K562 (cell line): ENCODE results near the gene CACNA1S. TPM values are rescaled to one million over a fixed set of nuclear protein-coding genes. Genes with fewer than 3 reads are reported as not detected.

Experiments
- ARNT ChIP-seq, 2 experiments: fragments of 450-650 bp; IDR thresholded peaks; 2 replicates each; pipeline ENCODE4 v1.6.1; 2016; ENCODE audit warnings: mild to moderate bottlenecking in 1 of 2
- BCOR ChIP-seq: fragments of 450-650 bp; IDR thresholded peaks from 2 replicates; pipeline ENCODE4 v1.6.1; 2016
- CEBPG ChIP-seq, 3 experiments: fragments of 200-800 bp in 1 of 3; sonication (Bioruptor generic) in 1 of 3; sonication (generic) in 1 of 3; formaldehyde crosslinking in 1 of 3; IDR thresholded peaks in 2 of 3; conservative IDR thresholded peaks in 1 of 3; 2 replicates each; pipeline versions ENCODE4 v1.6.1 to v1.8.0; 2016 to 2022; ENCODE audit warnings: missing compliant biosample characterization in 2 of 3, missing genetic modification characterization in 2 of 3, mild to moderate bottlenecking in 1 of 3, missing genetic modification reagents in 1 of 3
- CHD2 ChIP-seq: IDR thresholded peaks from 2 replicates; pipeline ENCODE4 v1.6.1; 2011; ENCODE audit warnings: low read depth, low read length
- FOS ChIP-seq: IDR thresholded peaks from 3 replicates; pipeline ENCODE4 v1.6.1; 2011; ENCODE audit not compliant: insufficient read length; ENCODE audit errors: extremely low read depth
- FOXJ2 ChIP-seq: fragments of 200-800 bp; sonication (Bioruptor generic); IDR thresholded peaks from 2 replicates; pipeline ENCODE4 v1.6.1; 2016; ENCODE audit warnings: missing genetic modification characterization, missing compliant biosample characterization
- HNRNPUL1 ChIP-seq: fragments of 200-400 bp; formaldehyde crosslinking; IDR thresholded peaks from 2 replicates; pipeline ENCODE4 v1.6.1; 2017; ENCODE audit warnings: low read length
- KDM1A ChIP-seq, 2 experiments: fragments of 450-650 bp; IDR thresholded peaks; 2 replicates each; pipeline ENCODE4 v1.6.1; 2016; ENCODE audit warnings: mild to moderate bottlenecking in 2 of 2
- NELFE ChIP-seq: IDR thresholded peaks from 2 replicates; pipeline ENCODE4 v1.6.1; 2011; ENCODE audit warnings: mild to moderate bottlenecking; ENCODE audit not compliant: insufficient read depth, insufficient read length
- OTX1 ChIP-seq: fragments of 450-650 bp; formaldehyde crosslinking; IDR thresholded peaks from 2 replicates; pipeline ENCODE4 v1.4.0; 2022; ENCODE audit warnings: mild to moderate bottlenecking
- POLR2AphosphoS5 ChIP-seq: IDR thresholded peaks from 2 replicates; pipeline ENCODE4 v1.6.1; 2011; ENCODE audit warnings: mild to moderate bottlenecking, low read depth, low read length, moderate library complexity; ENCODE audit not compliant: control insufficient read depth, insufficient read depth
- POU5F1 ChIP-seq: fragments of 150-350 bp; IDR thresholded peaks from 2 replicates; pipeline ENCODE4 v1.6.1; 2014; ENCODE audit warnings: borderline replicate concordance, low read length, low read depth, mild to moderate bottlenecking; ENCODE audit not compliant: partially characterized antibody
- SMAD4 ChIP-seq: fragments of 250-450 bp; sonication (Bioruptor Pico); conservative IDR thresholded peaks from 2 replicates; pipeline ENCODE4 v1.8.0; 2021; ENCODE audit warnings: inconsistent platforms, mild to moderate bottlenecking, moderate library complexity
- SMARCA4 ChIP-seq: fragments of 450-650 bp; IDR thresholded peaks from 2 replicates; pipeline ENCODE4 v1.6.1; 2016
- SREBF2 ChIP-seq: sonication (generic); formaldehyde crosslinking; IDR thresholded peaks from 2 replicates; pipeline ENCODE4 v1.4.0; 2020; ENCODE audit warnings: mild to moderate bottlenecking, missing genetic modification reagents
- SRSF7 ChIP-seq: fragments of 200-400 bp; formaldehyde crosslinking; optimal IDR thresholded peaks from 2 replicates; pipeline ENCODE3; 2017; ENCODE audit warnings: mild to moderate bottlenecking, low read depth, low read length
- ZBTB7A ChIP-seq: IDR thresholded peaks from 2 replicates; pipeline ENCODE4 v1.6.1; 2011; ENCODE audit warnings: low read depth, mild to moderate bottlenecking, low read length, moderate library complexity, borderline replicate concordance; ENCODE audit not compliant: control insufficient read depth
- ZSCAN29 ChIP-seq: fragments of 450-650 bp; IDR thresholded peaks from 2 replicates; pipeline ENCODE4 v1.6.1; 2017
- polyA plus RNA-seq, 8 experiments: library from polyadenylated mRNA; depleted of rRNA in 4 of 8; stranded (reverse) in 5 of 8; unstranded in 3 of 8; fragments of >200 nt; fragmentation: Nextera tagmentation in 2 of 8; fragmentation: Illumina TruSeq in 1 of 8; extraction: Ambion mirVana in 2 of 8; extraction: Trizol in 1 of 8; gene quantifications; 2 replicates each; pipeline versions ENCODE4 v1.2.1 to v1.2.3, GENCODE V29; 2011 to 2014; ENCODE audit warnings: inconsistent platforms in 1 of 8, missing spikeins in 1 of 8
- total RNA-seq, 7 experiments: library from RNA; depleted of rRNA in 6 of 7; stranded (reverse); fragments of >200 nt in 6 of 7; fragmentation: Illumina TruSeq in 2 of 7; extraction: Trizol in 2 of 7; gene quantifications; 2 replicates each; pipeline versions ENCODE4 v1.2.1 to v1.2.3, GENCODE V29; 2011 to 2021; ENCODE audit warnings: low replicate concordance in 1 of 7
- TF ChIP-seq, protein P1 (sequence below), 2 experiments: fragments of 450-650 bp; IDR thresholded peaks; 2 replicates each; pipeline ENCODE4 v1.6.1; 2016
- TF ChIP-seq, protein P2 (sequence below): fragments of 450-650 bp; formaldehyde crosslinking; IDR thresholded peaks from 2 replicates; pipeline ENCODE4 v1.4.0; 2022; ENCODE audit warnings: missing genetic modification characterization
- TF ChIP-seq, protein P3 (sequence below): fragments of 450-650 bp; IDR thresholded peaks from 2 replicates; pipeline ENCODE4 v1.6.1; 2018; ENCODE audit not compliant: partially characterized antibody

The CACNA1S gene
- total and polyA plus RNA-seq, 9 of the 15 experiments (the other 6 are each of a cell fraction or from before 2014, with no cell fraction given), result not detected

DNA sequence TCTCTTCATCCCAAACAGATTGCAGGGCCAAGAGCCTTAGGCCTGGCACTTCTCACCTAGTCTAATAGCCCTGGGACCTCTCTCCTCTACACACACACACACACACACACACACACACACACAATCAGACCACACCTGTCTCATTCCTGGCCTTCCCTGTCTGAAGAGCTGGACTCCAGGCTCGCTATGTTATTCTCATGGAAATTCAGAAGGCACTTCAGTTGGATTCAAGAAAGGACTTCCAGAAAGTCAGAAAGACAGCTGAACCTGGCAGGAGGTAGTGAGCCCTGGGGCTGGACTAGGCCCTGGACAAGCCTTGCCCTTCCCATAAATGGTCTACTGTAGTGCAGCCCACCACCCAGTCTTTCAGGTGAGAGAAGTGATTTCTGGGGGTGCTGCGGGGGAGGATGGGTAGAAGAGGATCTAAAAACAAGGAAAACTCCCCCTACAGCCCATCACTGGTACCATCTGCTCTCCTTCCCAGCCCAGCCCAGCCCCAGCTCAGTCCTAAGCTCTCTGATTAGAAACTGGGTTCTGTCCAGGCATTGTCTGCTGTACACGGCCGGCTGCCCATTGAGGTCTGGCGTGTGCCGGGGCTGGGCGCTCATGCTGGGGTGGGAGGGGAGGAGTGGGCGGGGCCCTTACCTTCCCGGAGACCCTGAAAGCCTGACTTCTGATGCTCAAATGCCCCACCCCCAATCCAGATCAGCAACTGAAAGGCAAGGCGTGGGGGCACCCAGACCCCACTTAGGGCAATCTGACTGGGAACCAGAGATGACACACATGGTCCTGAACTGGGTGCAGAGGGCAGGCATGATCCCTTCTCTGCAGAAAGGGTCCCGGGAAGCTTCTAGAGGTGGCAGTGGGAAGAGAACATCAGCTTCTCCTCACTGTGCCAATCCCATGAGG is 91.3 kb downstream of the CACNA1S start (continued):
- TF ChIP-seq OTX1 (CRISPR knock-in tag), result 0 out of 2 replicates have a peak, but pooled peaks have one; percentile 39
- TF ChIP-seq FOS, result no peak
- TF ChIP-seq, protein P1, sequence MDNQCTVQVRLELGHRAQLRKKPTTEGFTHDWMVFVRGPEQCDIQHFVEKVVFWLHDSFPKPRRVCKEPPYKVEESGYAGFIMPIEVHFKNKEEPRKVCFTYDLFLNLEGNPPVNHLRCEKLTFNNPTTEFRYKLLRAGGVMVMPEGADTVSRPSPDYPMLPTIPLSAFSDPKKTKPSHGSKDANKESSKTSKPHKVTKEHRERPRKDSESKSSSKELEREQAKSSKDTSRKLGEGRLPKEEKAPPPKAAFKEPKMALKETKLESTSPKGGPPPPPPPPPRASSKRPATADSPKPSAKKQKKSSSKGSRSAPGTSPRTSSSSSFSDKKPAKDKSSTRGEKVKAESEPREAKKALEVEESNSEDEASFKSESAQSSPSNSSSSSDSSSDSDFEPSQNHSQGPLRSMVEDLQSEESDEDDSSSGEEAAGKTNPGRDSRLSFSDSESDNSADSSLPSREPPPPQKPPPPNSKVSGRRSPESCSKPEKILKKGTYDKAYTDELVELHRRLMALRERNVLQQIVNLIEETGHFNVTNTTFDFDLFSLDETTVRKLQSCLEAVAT (IDR thresholded peaks at IDR 0.05), result peak in 1 of 2 experiments; percentile 45; a peak in 1 of 4 replicates
- TF ChIP-seq, protein P2, sequence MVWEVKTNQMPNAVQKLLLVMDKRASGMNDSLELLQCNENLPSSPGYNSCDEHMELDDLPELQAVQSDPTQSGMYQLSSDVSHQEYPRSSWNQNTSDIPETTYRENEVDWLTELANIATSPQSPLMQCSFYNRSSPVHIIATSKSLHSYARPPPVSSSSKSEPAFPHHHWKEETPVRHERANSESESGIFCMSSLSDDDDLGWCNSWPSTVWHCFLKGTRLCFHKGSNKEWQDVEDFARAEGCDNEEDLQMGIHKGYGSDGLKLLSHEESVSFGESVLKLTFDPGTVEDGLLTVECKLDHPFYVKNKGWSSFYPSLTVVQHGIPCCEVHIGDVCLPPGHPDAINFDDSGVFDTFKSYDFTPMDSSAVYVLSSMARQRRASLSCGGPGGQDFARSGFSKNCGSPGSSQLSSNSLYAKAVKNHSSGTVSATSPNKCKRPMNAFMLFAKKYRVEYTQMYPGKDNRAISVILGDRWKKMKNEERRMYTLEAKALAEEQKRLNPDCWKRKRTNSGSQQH, result 0 out of 2 replicates have a peak, but pooled peaks have one; percentile 30
- TF ChIP-seq HNRNPUL1, result no peak
- TF ChIP-seq SMARCA4, result 0 out of 2 replicates have a peak, but pooled peaks have one; percentile 19
- no peak for TF ChIP-seq ZSCAN29
- TF ChIP-seq POU5F1, result no peak
- TF ChIP-seq SRSF7, result no peak
- peak; percentile 54; the same call in 1 of the 2 replicates for TF ChIP-seq SMAD4
- peak; percentile 47 to 76; a peak in 3 of 4 replicates for TF ChIP-seq KDM1A (IDR thresholded peaks at IDR 0.05)
- TF ChIP-seq ARNT (IDR thresholded peaks at IDR 0.05), result peak in 1 of 2 experiments; percentile 57; a peak in 1 of 4 replicates
- no peak for TF ChIP-seq CEBPG (CRISPR knock-in tag; IDR thresholded peaks at IDR 0.05)
- TF ChIP-seq CEBPG (tag; conservative IDR thresholded peaks at IDR 0.05 in 1 of 2, IDR thresholded peaks at IDR 0.05 in 1 of 2), result no peak
- TF ChIP-seq, protein P3, sequence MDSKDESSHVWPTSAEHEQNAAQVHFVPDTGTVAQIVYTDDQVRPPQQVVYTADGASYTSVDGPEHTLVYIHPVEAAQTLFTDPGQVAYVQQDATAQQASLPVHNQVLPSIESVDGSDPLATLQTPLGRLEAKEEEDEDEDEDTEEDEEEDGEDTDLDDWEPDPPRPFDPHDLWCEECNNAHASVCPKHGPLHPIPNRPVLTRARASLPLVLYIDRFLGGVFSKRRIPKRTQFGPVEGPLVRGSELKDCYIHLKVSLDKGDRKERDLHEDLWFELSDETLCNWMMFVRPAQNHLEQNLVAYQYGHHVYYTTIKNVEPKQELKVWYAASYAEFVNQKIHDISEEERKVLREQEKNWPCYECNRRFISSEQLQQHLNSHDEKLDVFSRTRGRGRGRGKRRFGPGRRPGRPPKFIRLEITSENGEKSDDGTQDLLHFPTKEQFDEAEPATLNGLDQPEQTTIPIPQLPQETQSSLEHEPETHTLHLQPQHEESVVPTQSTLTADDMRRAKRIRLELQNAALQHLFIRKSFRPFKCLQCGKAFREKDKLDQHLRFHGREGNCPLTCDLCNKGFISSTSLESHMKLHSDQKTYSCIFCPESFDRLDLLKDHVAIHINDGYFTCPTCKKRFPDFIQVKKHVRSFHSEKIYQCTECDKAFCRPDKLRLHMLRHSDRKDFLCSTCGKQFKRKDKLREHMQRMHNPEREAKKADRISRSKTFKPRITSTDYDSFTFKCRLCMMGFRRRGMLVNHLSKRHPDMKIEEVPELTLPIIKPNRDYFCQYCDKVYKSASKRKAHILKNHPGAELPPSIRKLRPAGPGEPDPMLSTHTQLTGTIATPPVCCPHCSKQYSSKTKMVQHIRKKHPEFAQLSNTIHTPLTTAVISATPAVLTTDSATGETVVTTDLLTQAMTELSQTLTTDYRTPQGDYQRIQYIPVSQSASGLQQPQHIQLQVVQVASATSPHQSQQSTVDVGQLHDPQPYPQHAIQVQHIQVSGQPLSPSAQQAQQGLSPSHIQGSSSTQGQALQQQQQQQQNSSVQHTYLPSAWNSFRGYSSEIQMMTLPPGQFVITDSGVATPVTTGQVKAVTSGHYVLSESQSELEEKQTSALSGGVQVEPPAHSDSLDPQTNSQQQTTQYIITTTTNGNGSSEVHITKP, result peak; percentile 55
- TF ChIP-seq ZBTB7A, result 0 out of 2 replicates have a peak, but pooled peaks have one; percentile 35
- TF ChIP-seq CHD2, result 0 out of 2 replicates have a peak, but pooled peaks have one; percentile 12
- TF ChIP-seq FOXJ2 (tag), result no peak
- peak; percentile 74; the same call in 1 of the 2 replicates for TF ChIP-seq BCOR
- TF ChIP-seq NELFE, result no peak
- TF ChIP-seq SREBF2 (CRISPR knock-in tag), result 0 out of 2 replicates have a peak, but pooled peaks have one; percentile 56
- TF ChIP-seq POLR2AphosphoS5, result no peak
